K562 (cell line): Measurements from ENCODE around the gene EFEMP2. TPM values are rescaled to one million over a fixed set of nuclear protein-coding genes. Genes with fewer than 3 reads are reported as not detected.

Source experiments
- CBFA2T2 ChIP-seq: fragments of 450-650 bp; conservative IDR thresholded peaks from 2 replicates; pipeline ENCODE4 v1.6.1; 2017; ENCODE audit warnings: mild to moderate bottlenecking
- CHCHD3 ChIP-seq: fragments of 250-450 bp; sonication (Bioruptor Pico); IDR thresholded peaks from 2 replicates; pipeline ENCODE4 v2.1.2; 2022; ENCODE audit warnings: mild to moderate bottlenecking
- GABPB2 ChIP-seq: fragments of 250-450 bp; sonication (Bioruptor Pico); conservative IDR thresholded peaks from 2 replicates; pipeline ENCODE4 v1.5.1; 2021; ENCODE audit warnings: mild to moderate bottlenecking
- MXI1 ChIP-seq: IDR thresholded peaks from 2 replicates; pipeline ENCODE4 v1.6.1; 2011; ENCODE audit warnings: low read depth, mild to moderate bottlenecking, improper control_type of control experiment, low read length
- RAD51 ChIP-seq: fragments of 450-650 bp; IDR thresholded peaks from 2 replicates; pipeline ENCODE4 v1.7.1; 2016; ENCODE audit warnings: low read depth, mild to moderate bottlenecking, borderline replicate concordance
- RB1 ChIP-seq: fragments of 450-650 bp; IDR thresholded peaks from 2 replicates; pipeline ENCODE4 v1.6.1; 2017; ENCODE audit warnings: low read depth, mild to moderate bottlenecking
- SP1 ChIP-seq: sonication (generic); formaldehyde crosslinking; IDR thresholded peaks from 2 replicates; pipeline ENCODE4 v1.8.1; 2022; ENCODE audit warnings: mild to moderate bottlenecking, missing genetic modification reagents
- ZNF551 ChIP-seq: fragments of 250-450 bp; sonication (Bioruptor Pico); IDR thresholded peaks from 2 replicates; pipeline ENCODE4 v1.5.0; 2021; ENCODE audit warnings: mild to moderate bottlenecking, moderate library complexity
- ZNF561 ChIP-seq: fragments of 450-650 bp; formaldehyde crosslinking; conservative IDR thresholded peaks from 2 replicates; pipeline ENCODE4 v1.4.0; 2020; ENCODE audit warnings: mild to moderate bottlenecking, moderate library complexity
- polyA plus RNA-seq, 8 experiments: library from polyadenylated mRNA; depleted of rRNA in 4 of 8; stranded (reverse) in 5 of 8; unstranded in 3 of 8; fragments of >200 nt; fragmentation: Nextera tagmentation in 2 of 8; fragmentation: Illumina TruSeq in 1 of 8; extraction: Ambion mirVana in 2 of 8; extraction: Trizol in 1 of 8; gene quantifications; 2 replicates each; pipeline versions ENCODE4 v1.2.1 to v1.2.3, GENCODE V29; 2011 to 2014; ENCODE audit warnings: inconsistent platforms in 1 of 8, missing spikeins in 1 of 8
- total RNA-seq, 7 experiments: library from RNA; depleted of rRNA in 6 of 7; stranded (reverse); fragments of >200 nt in 6 of 7; fragmentation: Illumina TruSeq in 2 of 7; extraction: Trizol in 2 of 7; gene quantifications; 2 replicates each; pipeline versions ENCODE4 v1.2.1 to v1.2.3, GENCODE V29; 2011 to 2021; ENCODE audit warnings: low replicate concordance in 1 of 7
- TF ChIP-seq, protein P1 (sequence below): fragments of 450-650 bp; IDR thresholded peaks from 2 replicates; pipeline ENCODE4 v1.6.1; 2018; ENCODE audit not compliant: partially characterized antibody
- TF ChIP-seq, protein P2 (sequence below): fragments of 450-650 bp; IDR thresholded peaks from one replicate; pipeline ENCODE4 v1.6.1; 2018; ENCODE audit warnings: mild to moderate bottlenecking, moderate library complexity; ENCODE audit not compliant: partially characterized antibody
- TF ChIP-seq, protein P3 (sequence below): sonication (generic); formaldehyde crosslinking; IDR thresholded peaks from 2 replicates; pipeline ENCODE4 v1.8.1; 2022; ENCODE audit warnings: missing genetic modification reagents
- TF ChIP-seq, protein P4 (sequence below): fragments of 250-450 bp; sonication (Bioruptor Pico); IDR thresholded peaks from 2 replicates; pipeline ENCODE4 v1.5.0; 2021
- TF ChIP-seq, protein P5 (sequence below): sonication (generic); formaldehyde crosslinking; IDR thresholded peaks from 2 replicates; pipeline ENCODE4 v1.8.0; 2022; ENCODE audit warnings: missing genetic modification reagents, mild to moderate bottlenecking, moderate library complexity, borderline replicate concordance
- TF ChIP-seq, protein P6 (sequence below): fragments of 450-650 bp; IDR thresholded peaks from 2 replicates; pipeline ENCODE4 v1.6.1; 2016; ENCODE audit warnings: borderline replicate concordance

The EFEMP2 gene
- total and polyA plus RNA-seq, 9 of the 15 experiments (the other 6 are each of a cell fraction or from before 2014, with no cell fraction given), result 0.07 to 2.9 (median 0.69) TPM; not detected in 1

DNA sequence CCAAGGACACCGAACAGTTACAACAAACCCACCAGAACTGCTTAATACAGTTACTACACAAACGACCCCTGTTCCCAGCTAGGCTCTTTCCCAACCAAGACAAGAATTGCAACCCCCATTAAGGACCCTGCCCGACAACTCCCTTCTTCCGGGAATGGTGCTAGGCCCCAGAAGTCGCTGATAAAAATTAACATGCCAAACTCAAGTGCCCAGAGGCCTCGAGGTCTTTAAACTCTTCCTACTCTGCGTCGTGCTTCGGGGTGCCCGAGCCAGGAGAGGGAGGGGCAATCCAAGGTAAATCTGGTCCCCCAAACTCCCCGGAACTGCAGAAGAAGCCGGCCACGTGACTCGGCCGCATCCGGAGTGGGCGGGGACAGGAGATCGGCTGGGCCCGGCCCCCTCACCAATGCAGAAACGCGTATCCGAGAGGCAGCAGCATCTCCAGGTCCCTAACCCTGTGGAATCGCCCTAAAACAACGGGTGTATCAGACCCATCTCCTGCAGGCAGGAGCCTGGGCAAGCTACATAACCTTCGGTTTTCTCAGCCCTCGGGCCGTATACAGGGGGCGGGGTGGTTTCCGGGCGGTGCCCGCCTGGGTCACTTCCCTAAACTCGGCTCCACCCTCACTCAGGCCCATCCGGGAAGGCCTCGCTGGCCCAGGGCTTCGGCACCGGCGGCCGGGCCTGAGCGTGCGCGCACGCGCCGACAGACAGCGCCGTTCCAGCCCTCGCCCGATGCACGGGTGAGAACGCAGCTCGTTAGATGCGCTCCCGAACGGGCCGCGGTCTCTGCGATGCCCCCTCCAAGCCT, 15.7 kb downstream of the EFEMP2 start (continued):
- TF ChIP-seq, protein P1, sequence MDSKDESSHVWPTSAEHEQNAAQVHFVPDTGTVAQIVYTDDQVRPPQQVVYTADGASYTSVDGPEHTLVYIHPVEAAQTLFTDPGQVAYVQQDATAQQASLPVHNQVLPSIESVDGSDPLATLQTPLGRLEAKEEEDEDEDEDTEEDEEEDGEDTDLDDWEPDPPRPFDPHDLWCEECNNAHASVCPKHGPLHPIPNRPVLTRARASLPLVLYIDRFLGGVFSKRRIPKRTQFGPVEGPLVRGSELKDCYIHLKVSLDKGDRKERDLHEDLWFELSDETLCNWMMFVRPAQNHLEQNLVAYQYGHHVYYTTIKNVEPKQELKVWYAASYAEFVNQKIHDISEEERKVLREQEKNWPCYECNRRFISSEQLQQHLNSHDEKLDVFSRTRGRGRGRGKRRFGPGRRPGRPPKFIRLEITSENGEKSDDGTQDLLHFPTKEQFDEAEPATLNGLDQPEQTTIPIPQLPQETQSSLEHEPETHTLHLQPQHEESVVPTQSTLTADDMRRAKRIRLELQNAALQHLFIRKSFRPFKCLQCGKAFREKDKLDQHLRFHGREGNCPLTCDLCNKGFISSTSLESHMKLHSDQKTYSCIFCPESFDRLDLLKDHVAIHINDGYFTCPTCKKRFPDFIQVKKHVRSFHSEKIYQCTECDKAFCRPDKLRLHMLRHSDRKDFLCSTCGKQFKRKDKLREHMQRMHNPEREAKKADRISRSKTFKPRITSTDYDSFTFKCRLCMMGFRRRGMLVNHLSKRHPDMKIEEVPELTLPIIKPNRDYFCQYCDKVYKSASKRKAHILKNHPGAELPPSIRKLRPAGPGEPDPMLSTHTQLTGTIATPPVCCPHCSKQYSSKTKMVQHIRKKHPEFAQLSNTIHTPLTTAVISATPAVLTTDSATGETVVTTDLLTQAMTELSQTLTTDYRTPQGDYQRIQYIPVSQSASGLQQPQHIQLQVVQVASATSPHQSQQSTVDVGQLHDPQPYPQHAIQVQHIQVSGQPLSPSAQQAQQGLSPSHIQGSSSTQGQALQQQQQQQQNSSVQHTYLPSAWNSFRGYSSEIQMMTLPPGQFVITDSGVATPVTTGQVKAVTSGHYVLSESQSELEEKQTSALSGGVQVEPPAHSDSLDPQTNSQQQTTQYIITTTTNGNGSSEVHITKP, result peak; percentile 15
- peak; percentile 62 for TF ChIP-seq CBFA2T2
- TF ChIP-seq RAD51, result peak; percentile 95
- TF ChIP-seq CHCHD3, result no peak
- no peak for TF ChIP-seq ZNF561 (CRISPR knock-in tag)
- TF ChIP-seq RB1, result no peak
- TF ChIP-seq, protein P2, sequence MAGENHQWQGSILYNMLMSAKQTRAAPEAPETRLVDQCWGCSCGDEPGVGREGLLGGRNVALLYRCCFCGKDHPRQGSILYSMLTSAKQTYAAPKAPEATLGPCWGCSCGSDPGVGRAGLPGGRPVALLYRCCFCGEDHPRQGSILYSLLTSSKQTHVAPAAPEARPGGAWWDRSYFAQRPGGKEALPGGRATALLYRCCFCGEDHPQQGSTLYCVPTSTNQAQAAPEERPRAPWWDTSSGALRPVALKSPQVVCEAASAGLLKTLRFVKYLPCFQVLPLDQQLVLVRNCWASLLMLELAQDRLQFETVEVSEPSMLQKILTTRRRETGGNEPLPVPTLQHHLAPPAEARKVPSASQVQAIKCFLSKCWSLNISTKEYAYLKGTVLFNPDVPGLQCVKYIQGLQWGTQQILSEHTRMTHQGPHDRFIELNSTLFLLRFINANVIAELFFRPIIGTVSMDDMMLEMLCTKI, result no peak
- TF ChIP-seq, protein P3, sequence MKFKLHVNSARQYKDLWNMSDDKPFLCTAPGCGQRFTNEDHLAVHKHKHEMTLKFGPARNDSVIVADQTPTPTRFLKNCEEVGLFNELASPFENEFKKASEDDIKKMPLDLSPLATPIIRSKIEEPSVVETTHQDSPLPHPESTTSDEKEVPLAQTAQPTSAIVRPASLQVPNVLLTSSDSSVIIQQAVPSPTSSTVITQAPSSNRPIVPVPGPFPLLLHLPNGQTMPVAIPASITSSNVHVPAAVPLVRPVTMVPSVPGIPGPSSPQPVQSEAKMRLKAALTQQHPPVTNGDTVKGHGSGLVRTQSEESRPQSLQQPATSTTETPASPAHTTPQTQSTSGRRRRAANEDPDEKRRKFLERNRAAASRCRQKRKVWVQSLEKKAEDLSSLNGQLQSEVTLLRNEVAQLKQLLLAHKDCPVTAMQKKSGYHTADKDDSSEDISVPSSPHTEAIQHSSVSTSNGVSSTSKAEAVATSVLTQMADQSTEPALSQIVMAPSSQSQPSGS, result no peak
- TF ChIP-seq SP1, result peak; percentile 91
- no peak for TF ChIP-seq GABPB2 (CRISPR knock-in tag)
- TF ChIP-seq MXI1, result peak; percentile 77; the same call in 1 of the 2 replicates
- TF ChIP-seq, protein P4, sequence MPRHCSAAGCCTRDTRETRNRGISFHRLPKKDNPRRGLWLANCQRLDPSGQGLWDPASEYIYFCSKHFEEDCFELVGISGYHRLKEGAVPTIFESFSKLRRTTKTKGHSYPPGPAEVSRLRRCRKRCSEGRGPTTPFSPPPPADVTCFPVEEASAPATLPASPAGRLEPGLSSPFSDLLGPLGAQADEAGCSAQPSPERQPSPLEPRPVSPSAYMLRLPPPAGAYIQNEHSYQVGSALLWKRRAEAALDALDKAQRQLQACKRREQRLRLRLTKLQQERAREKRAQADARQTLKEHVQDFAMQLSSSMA (CRISPR knock-in tag), result 0 out of 2 replicates have a peak, but pooled peaks have one; percentile 7
- TF ChIP-seq ZNF551, result no peak
- TF ChIP-seq, protein P5, sequence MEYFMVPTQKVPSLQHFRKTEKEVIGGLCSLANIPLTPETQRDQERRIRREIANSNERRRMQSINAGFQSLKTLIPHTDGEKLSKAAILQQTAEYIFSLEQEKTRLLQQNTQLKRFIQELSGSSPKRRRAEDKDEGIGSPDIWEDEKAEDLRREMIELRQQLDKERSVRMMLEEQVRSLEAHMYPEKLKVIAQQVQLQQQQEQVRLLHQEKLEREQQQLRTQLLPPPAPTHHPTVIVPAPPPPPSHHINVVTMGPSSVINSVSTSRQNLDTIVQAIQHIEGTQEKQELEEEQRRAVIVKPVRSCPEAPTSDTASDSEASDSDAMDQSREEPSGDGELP (CRISPR knock-in tag), result peak; percentile 82; the same call in 1 of the 2 replicates
- TF ChIP-seq, protein P6, sequence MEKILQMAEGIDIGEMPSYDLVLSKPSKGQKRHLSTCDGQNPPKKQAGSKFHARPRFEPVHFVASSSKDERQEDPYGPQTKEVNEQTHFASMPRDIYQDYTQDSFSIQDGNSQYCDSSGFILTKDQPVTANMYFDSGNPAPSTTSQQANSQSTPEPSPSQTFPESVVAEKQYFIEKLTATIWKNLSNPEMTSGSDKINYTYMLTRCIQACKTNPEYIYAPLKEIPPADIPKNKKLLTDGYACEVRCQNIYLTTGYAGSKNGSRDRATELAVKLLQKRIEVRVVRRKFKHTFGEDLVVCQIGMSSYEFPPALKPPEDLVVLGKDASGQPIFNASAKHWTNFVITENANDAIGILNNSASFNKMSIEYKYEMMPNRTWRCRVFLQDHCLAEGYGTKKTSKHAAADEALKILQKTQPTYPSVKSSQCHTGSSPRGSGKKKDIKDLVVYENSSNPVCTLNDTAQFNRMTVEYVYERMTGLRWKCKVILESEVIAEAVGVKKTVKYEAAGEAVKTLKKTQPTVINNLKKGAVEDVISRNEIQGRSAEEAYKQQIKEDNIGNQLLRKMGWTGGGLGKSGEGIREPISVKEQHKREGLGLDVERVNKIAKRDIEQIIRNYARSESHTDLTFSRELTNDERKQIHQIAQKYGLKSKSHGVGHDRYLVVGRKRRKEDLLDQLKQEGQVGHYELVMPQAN, result peak; percentile 98
